Endothelial cell of umbilical vein (primary cell): ENCODE results near the gene CCR8. TPM values are rescaled to one million over a fixed set of nuclear protein-coding genes. Genes with fewer than 3 reads are reported as not detected.

Experiments
- BruUV-seq: library from RNA; stranded (reverse); fragments of 400-500 nt; replicated peaks from 2 replicates; lab custom pipeline; 2021; lab: Mats Ljungman, UMichigan
- CTCF ChIA-PET: fragments of 300-600, 350-600 bp; sonication (Branson Sonifier 250); formaldehyde crosslinking; loops from one replicate; lab custom pipeline; 2021; ENCODE audit warnings: antibody characterized with exemption, inconsistent platforms; lab: Charles Lee
- POLR2A ChIA-PET: fragments of 300-600, 350-600 bp; sonication (Branson Sonifier 250); formaldehyde crosslinking; loops from one replicate; lab custom pipeline; 2021; ENCODE audit warnings: antibody characterized with exemption, inconsistent platforms; lab: Charles Lee
- DNase-seq: peaks from one replicate; pipeline ENCODE4 v3.0.0-alpha.2; 2011; ENCODE audit warnings: low read depth, low spot score
- FAIRE-seq: peaks from 2 replicates; lab custom pipeline; 2011; peaks lifted over from hg19 to GRCh38; lab: Jason Lieb, UNC
- H2AFZ ChIP-seq: 2 replicates; pipeline ENCODE4 v1.6.0; 2012; ENCODE audit warnings: low read depth, low read length, control low read depth, inconsistent platforms
- H3K27ac ChIP-seq: 2 replicates; pipeline ENCODE4 v1.5.1; 2011; ENCODE audit warnings: low read depth, mild to moderate bottlenecking, control low read depth, low read length, moderate library complexity; ENCODE audit not compliant: insufficient read depth
- H3K27me3 ChIP-seq, 2 experiments: 2 replicates each; pipeline versions ENCODE4 v1.6.0 to v1.6.1; 2011; ENCODE audit warnings: low read length in 2 of 2, mixed read lengths in 1 of 2; ENCODE audit not compliant: control insufficient read depth in 2 of 2, insufficient read depth in 2 of 2
- H3K36me3 ChIP-seq, 2 experiments: 2 replicates in 1 of 2; 3 replicates in 1 of 2; pipeline ENCODE4 v1.5.1; 2011; ENCODE audit warnings: low read length in 2 of 2, mild to moderate bottlenecking in 1 of 2, moderate library complexity in 1 of 2; ENCODE audit not compliant: control insufficient read depth in 2 of 2, insufficient read depth in 2 of 2; ENCODE audit errors: extremely low read depth in 1 of 2
- H3K4me1 ChIP-seq: 3 replicates; pipeline ENCODE4 v1.5.1; 2011; ENCODE audit warnings: mild to moderate bottlenecking, low read length; ENCODE audit not compliant: control insufficient read depth, insufficient read depth; ENCODE audit errors: extremely low read depth
- H3K4me2 ChIP-seq: 2 replicates; pipeline ENCODE4 v1.6.1; 2011; ENCODE audit warnings: low read length, control low read depth, mixed read lengths; ENCODE audit not compliant: insufficient read depth
- H3K4me3 ChIP-seq, 3 experiments: fragments of 200-600 bp in 1 of 3; sonication (generic), shearing (Covaris generic) in 1 of 3; replicated peaks in 1 of 3; 2 replicates each; pipeline ENCODE4 v1.5.1; 2011 to 2016; ENCODE audit warnings: control low read depth in 3 of 3, low read length in 3 of 3, mild to moderate bottlenecking in 2 of 3, inconsistent platforms in 1 of 3, low read depth in 1 of 3, moderate library complexity in 1 of 3; ENCODE audit not compliant: insufficient read depth in 1 of 3
- H3K79me2 ChIP-seq: 2 replicates; pipeline ENCODE4 v1.6.0; 2012; ENCODE audit warnings: low read length, inconsistent platforms; ENCODE audit not compliant: control insufficient read depth, insufficient read depth
- H3K9ac ChIP-seq: replicated peaks from 2 replicates; pipeline ENCODE3; 2011; ENCODE audit warnings: low read length, control low read depth; ENCODE audit not compliant: insufficient read depth; ENCODE audit errors: extremely low read depth
- H3K9me1 ChIP-seq: replicated peaks from 3 replicates; pipeline ENCODE4 v1.6.0; 2011; ENCODE audit warnings: mild to moderate bottlenecking, low read length; ENCODE audit not compliant: control insufficient read depth, insufficient read depth; ENCODE audit errors: extremely low read depth
- H3K9me3 ChIP-seq: replicated peaks from 2 replicates; pipeline ENCODE4 v1.5.1; 2012; ENCODE audit warnings: low read length, inconsistent platforms; ENCODE audit not compliant: control insufficient read depth, insufficient read depth
- H4K20me1 ChIP-seq: replicated peaks from 2 replicates; pipeline ENCODE3; 2011; ENCODE audit warnings: mild to moderate bottlenecking, low read length; ENCODE audit not compliant: control insufficient read depth, insufficient read depth; ENCODE audit errors: extremely low read depth
- CTCF ChIP-seq, 2 donors: IDR thresholded peaks; 1 replicate in 1 of 2; 2 replicates in 1 of 2; pipeline ENCODE4 v1.5.1; 2011; ENCODE audit warnings: low read length in 2 of 2, mild to moderate bottlenecking in 2 of 2, moderate library complexity in 2 of 2, control low read depth in 1 of 2, inconsistent platforms in 1 of 2, low read depth in 1 of 2; ENCODE audit not compliant: insufficient read depth in 1 of 2; ENCODE audit errors: extremely low read depth in 1 of 2
- EZH2 ChIP-seq: IDR thresholded peaks from 2 replicates; pipeline ENCODE4 v1.6.1; 2012; ENCODE audit warnings: borderline replicate concordance, low read depth, mild to moderate bottlenecking, moderate library complexity, low read length, inconsistent platforms; ENCODE audit not compliant: severe bottlenecking
- FOS ChIP-seq: IDR thresholded peaks from 2 replicates; pipeline ENCODE4 v1.6.1; 2011; ENCODE audit warnings: mild to moderate bottlenecking, low read length, moderate library complexity, borderline replicate concordance; ENCODE audit not compliant: insufficient read depth
- GATA2 ChIP-seq: IDR thresholded peaks from 2 replicates; pipeline ENCODE4 v1.7.0; 2011; ENCODE audit warnings: low read depth, mild to moderate bottlenecking, moderate library complexity, mixed read lengths, low read length; ENCODE audit not compliant: insufficient read length, insufficient read depth
- JUN ChIP-seq: IDR thresholded peaks from 2 replicates; pipeline ENCODE4 v1.6.1; 2011; ENCODE audit warnings: borderline replicate concordance, low read depth; ENCODE audit not compliant: insufficient read length, insufficient read depth
- MAX ChIP-seq: IDR thresholded peaks from 2 replicates; pipeline ENCODE4 v1.6.1; 2011; ENCODE audit not compliant: insufficient read depth, insufficient read length
- MYC ChIP-seq: IDR thresholded peaks from one replicate; pipeline ENCODE4 v1.6.1; 2011; ENCODE audit warnings: mild to moderate bottlenecking, low read depth, low read length
- POLR2A ChIP-seq: IDR thresholded peaks from 2 replicates; pipeline ENCODE4 v1.6.1; 2012; ENCODE audit warnings: low read depth, mild to moderate bottlenecking, control low read depth, low read length
- POLR2AphosphoS5 ChIP-seq: IDR thresholded peaks from 2 replicates; pipeline ENCODE4 v1.6.1; 2012; ENCODE audit warnings: low read depth, mild to moderate bottlenecking, control low read depth, low read length, moderate library complexity; ENCODE audit not compliant: insufficient read depth
- dilution Hi-C: fragments of 300-500 bp; cut with MboI; formaldehyde crosslinking; loops from one replicate; pipeline ENCODE4 v1.15.0; 2019; ENCODE audit warnings: low sequenced_read_pairs; ENCODE audit not compliant: extremely low pct_ligation_motif_present
- intact Hi-C: fragments of 100-400 bp; cut with micrococcal nuclease; formaldehyde crosslinking; loops from one replicate; pipeline ENCODE4 v1.10.0; 2022
- polyA plus RNA-seq, 4 experiments: library from polyadenylated mRNA; depleted of rRNA in 3 of 4; stranded (reverse) in 3 of 4; unstranded in 1 of 4; fragments of >200 nt; gene quantifications; 2 replicates each; pipeline versions ENCODE4 v1.2.1 to v1.2.3, GENCODE V29; 2011 to 2012; ENCODE audit warnings: missing spikeins in 1 of 4
- total RNA-seq: library from RNA; stranded (reverse); gene quantifications from 2 replicates; pipeline ENCODE4 v1.2.3, GENCODE V29; 2021

CCR8 gene
- total and polyA plus RNA-seq, 2 donors (not counting 3 experiments of a cell fraction or from before 2014, with no cell fraction given), result not detected

DNA sequence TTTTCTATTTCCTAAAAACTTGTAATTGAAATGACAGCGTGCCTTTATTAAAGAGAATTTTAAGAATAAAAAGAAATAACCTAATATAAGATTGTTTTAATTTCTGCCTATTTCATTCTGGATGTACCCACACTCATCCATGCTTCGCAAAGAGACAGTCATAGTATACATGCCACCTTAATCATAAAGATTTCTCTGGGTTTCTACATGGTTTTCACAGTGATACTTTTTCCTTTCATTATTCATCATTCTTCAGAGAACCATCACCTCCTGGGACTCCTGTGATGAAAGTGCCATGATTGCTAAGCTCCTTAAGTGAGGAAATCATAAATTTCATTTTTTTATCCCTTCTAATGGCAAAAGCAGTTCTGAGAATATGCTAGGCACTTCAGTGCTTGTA is 4.3 kb upstream of the CCR8 start:
- Histone ChIP-seq H3K36me3 (no peaks in the 10 kb centered on the region), H2AFZ (no peak overlapping the region), H3K4me3 (no peak overlapping the region), H3K9ac (no peak overlapping the region), H3K9me1 (no peaks in the 10 kb centered on the region), H3K9me3 (no peaks in the 10 kb centered on the region), H3K4me2 (no peak overlapping the region), H3K4me1 (no peaks in the 10 kb centered on the region), H4K20me1 (no peaks in the 10 kb centered on the region), H3K27ac (no peak overlapping the region), H3K79me2 (no peaks in the 10 kb centered on the region), H3K27me3 (peaks cover 3 to 10% of the 10 kb centered on the region in 2 experiments)
- ChIA-PET CTCF (no interaction called here), POLR2A (no interaction called here)
- no TSS peak for BruUV-seq
- dilution Hi-C loops, result no loop called here
- intact Hi-C loops, result no loop called here
- TF ChIP-seq JUN (no peak), FOS (no peak), POLR2AphosphoS5 (no peak), POLR2A (no peak), MYC (no peak), GATA2 (no peak), CTCF (IDR thresholded peaks at IDR 0.05; ENCODE audit: extremely low read depth in 1 of 2, insufficient read depth in 1 of 2, low read depth in 1 of 2, low read length in 2 of 2) (no peak), EZH2 (no peak), MAX (no peak)
- DNase-seq, result no peak
- no peak for FAIRE-seq
